Stimulated activated naive B cell treated with anti-CD40 and anti-IgM and Interleukin-4, amounts not matched to agents 10 μg/mL and 1 μg/mL and 100 μg/mL, for 72 hours (primary cell): ENCODE results near the gene DDX54.
A peak's percentile ranks its signal among the peaks of the same experiment; 100 is the strongest.

Source experiments
- ATAC-seq, 2 donors: fragments of 150-1000 bp; cut with Tn5 transposase; replicated peaks; 2 replicates each; pipeline ENCODE4 v1.10.0; 2021; ENCODE audit warnings: moderate library complexity in 1 of 2
- DNase-seq: peaks from one replicate; pipeline ENCODE4 v3.0.0; 2021
- H3K27ac Mint-ChIP-seq: one replicate; pipeline ENCODE4 v1.8.0; 2022; ENCODE audit warnings: mild to moderate bottlenecking, mixed read lengths
- H3K27me3 Mint-ChIP-seq, 2 donors: one replicate each; pipeline ENCODE4 v1.8.0; 2022; ENCODE audit warnings: mixed read lengths in 2 of 2
- H3K36me3 Mint-ChIP-seq, 2 donors: one replicate each; pipeline ENCODE4 v1.8.0; 2022; ENCODE audit warnings: mixed read lengths in 2 of 2, mild to moderate bottlenecking in 1 of 2
- H3K4me1 Mint-ChIP-seq, 2 donors: one replicate each; pipeline ENCODE4 v1.8.0; 2022; ENCODE audit warnings: mixed read lengths in 2 of 2, mild to moderate bottlenecking in 1 of 2
- H3K4me3 Mint-ChIP-seq, 2 donors: one replicate each; pipeline ENCODE4 v1.8.0; 2022; ENCODE audit warnings: mild to moderate bottlenecking in 2 of 2, mixed read lengths in 2 of 2, moderate library complexity in 1 of 2
- H3K9me3 Mint-ChIP-seq, 2 donors: one replicate each; pipeline ENCODE4 v1.8.0; 2022; ENCODE audit warnings: mixed read lengths in 2 of 2, mild to moderate bottlenecking in 1 of 2

DDX54 gene

DNA sequence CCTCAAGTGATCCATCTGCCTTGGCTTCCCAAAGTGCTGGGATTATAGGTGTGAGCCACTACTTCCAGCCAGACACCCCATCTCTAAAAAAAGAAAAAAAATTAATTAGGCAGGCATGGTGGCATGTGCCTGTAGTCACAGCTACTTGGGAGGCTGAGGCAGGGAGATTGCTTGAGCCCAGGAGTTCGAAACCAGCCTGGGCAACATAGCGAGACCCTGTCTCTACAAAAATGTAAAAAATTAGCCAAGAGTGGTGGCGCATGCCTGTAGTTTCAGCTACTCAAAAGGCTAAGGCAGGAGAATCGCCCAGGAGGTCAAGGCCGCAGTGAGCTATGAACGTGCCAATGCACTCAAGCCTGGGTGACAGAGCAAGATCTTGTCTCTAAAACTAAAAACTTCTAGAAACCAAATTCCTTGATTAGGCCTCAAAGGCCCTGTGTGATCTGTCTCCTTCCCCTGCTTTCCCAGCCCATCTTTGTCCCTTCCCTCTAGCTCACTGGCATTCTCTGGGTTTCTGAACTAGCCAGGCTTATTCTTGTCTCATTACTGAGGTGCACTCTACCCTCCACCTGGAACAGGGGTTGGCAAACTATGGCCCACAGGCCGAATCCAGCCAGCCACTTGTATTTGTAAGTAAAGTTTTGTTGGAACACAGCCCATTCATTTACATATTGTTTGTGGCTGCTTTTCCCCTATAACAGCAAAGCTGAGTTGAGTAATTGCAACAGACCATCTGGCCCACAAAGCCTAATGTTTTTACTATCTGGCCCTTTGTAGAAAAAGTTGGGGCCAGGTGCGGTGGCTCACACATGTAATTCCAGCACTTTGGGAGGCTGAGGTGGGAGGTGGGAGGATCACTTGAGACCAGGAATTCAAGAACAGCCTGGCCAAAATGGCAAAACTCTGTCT, 18.8 kb upstream of the DDX54 start:
- ATAC-seq (no peak), DNase-seq (no peak)
- H3K9me3 Mint-ChIP-seq = peaks cover 0 to 2% of the 10 kb centered on the region in 2 donors
- H3K36me3 Mint-ChIP-seq = peaks cover 11 to 20% of the 10 kb centered on the region in 2 donors
- H3K4me3 Mint-ChIP-seq = no peak overlapping the region
- no peaks in the 10 kb centered on the region for H3K27me3 Mint-ChIP-seq
- peaks cover 43 to 67% of the 10 kb centered on the region in 2 donors for H3K4me1 Mint-ChIP-seq
- H3K27ac Mint-ChIP-seq = peak overlapping the region; percentile 94

DNA sequence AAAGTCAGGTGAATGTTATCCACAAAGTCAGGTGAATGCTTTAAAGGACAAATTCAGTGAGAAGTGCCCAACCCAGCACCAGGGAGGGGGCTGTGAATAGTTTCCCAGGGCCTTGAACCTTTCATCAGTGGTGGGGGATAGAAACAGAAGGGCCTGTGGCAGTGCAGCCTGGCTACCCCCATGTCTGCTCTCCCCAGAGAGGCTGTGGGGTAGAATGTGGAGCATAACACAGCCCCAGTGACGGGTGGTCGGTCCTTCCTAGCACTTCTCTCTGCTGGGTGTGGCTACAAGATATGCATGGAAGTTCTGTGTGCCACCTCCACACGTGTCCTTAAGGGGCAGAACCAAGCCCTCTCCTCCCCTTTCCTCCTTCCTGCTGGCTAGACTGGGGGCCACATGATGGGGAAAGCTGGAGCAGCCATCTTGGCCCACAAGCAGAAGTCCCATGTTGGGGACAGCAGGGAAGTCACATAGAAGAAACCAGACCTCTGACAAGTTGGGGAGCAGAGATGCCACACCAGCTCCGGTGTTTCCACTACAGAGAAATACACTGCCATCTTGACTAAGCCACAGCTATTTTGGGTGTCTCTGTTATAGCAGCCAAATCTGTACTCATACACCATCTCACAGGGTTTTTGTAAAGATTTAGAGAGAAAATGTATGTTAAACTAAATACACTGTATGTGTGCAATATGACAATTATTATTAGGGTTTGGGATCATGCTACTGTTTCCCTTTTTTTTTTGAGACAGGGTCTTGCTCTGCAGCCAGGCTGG, 17.2 kb upstream of the DDX54 start:
- Mint-ChIP-seq H3K9me3 (peaks cover 0 to 2% of the 10 kb centered on the region in 2 donors), H3K27me3 (no peaks in the 10 kb centered on the region), H3K27ac (peak overlapping the region; percentile 56), H3K4me3 (no peak overlapping the region), H3K36me3 (peaks cover 10 to 19% of the 10 kb centered on the region in 2 donors), H3K4me1 (peaks cover 36 to 63% of the 10 kb centered on the region in 2 donors)
- ATAC-seq (no peak), DNase-seq (no peak)

DNA sequence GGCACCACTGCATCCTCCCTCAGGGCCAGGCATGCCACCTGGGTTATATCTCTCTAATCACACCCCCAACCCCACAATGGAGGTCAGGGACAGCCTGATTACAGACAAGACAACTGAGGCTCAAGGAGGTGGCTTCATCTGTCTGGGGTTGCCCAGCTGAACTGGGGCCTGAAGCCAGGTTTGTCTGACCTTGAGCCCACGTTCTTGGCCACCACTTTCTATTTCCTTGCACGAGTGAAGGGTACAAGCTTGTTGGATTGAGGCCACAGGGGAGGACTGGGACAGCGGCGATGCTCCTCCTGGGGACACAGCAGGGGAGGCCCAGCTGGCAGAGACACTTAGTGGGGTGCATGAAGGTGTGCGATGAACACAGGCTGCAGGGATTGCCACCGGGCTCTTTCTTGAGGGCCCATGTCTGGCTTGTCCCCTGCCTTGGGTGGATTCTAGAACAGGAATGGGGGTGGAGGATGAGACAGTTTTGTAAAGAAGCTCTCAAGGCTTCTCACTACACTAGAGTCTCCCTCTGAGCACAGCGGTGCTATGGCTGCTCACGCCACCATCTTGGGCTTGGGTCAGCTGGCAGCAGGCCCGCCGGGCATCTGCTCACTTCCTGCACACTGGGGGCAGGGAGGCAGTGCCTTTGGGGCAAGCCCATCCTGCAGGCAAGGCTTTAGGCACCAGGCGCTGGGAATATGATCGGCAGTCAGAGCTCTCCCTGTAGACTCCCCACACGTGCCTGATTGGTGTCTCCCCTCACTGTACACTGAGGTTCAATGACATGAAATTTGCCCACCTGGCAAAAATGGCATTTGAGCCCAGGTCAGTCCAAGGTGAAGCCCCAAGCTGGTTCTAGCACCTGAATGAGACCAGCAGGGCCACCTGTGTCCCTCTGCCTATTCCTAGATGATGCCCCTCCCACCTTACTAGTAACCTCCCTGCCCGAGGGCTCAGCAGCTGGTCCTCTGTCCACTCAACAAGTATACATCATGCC, 16.2 kb upstream of the DDX54 start:
- no peak for DNase-seq
- peaks cover 0 to under 1% of the 10 kb centered on the region in 2 donors for H3K9me3 Mint-ChIP-seq
- peak overlapping the region in 1 of 2 donors; percentile 39 for H3K4me3 Mint-ChIP-seq
- H3K27me3 Mint-ChIP-seq = no peaks in the 10 kb centered on the region
- peaks cover 6 to 15% of the 10 kb centered on the region in 2 donors for H3K36me3 Mint-ChIP-seq
- no peak for ATAC-seq
- peak overlapping the region; percentile 85 for H3K27ac Mint-ChIP-seq
- H3K4me1 Mint-ChIP-seq = peaks cover 33 to 63% of the 10 kb centered on the region in 2 donors

DNA sequence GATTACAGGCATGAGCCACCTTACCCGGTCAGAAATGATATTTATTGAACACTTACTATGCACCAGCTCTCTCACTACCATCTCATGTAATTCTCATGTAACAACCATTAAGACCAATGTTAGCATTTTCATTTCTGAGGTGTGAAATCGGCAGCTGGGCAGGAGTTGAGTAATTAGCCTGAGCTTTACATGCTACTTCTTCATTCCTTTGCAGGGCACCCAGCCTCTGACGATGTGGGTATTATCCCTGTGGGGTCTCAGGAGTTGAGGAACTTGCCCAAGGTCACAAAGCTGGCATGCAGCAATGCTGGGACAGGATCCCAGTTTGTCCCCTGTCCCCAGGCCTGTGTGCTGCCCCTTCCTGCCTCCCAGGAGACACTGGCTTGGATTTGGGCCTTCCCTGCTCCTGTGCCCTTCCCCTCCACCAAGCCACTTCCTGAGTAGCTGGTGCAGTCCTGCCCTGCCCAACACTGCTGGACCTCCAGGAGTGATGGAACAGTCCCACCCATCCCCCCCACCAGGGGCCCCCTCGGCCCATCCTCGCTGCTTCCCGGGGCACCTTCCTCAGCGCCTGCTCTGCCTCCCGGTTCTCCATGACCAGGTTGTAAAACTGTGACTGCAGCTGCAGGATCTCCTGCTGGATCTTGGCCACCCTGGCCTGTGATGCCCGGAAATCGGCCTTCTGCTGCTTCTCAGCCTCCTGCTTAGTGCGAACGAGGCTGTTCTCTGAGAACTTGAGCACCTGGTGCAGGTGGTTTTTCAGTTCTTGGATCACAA, 14.9 kb upstream of the DDX54 start:
- Mint-ChIP-seq H3K4me1 (peaks cover 31 to 55% of the 10 kb centered on the region in 2 donors), H3K36me3 (peaks cover 4 to 15% of the 10 kb centered on the region in 2 donors), H3K9me3 (no peaks in the 10 kb centered on the region), H3K4me3 (no peak overlapping the region), H3K27ac (no peak overlapping the region), H3K27me3 (no peaks in the 10 kb centered on the region)
- ATAC-seq = no peak
- DNase-seq = no peak

DNA sequence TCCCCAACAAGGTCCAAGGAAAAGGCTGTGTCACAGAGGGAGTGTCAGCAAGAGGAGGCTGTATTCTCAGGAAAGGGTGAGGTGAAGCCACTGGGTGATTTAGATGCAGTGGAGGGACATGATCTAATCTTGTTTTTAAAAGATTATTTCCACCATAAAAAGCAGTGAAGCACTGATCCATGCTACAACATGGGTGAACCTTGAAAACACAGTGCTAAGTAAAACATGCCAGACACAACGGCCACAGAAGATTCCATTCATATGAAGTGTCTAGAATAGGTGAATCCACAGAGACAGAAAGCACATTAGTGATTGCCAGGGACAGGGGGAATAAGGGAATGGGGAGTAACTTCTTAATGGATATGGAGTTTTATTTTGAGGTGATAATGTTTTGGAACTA, 13.0 kb upstream of the DDX54 start:
- H3K36me3 Mint-ChIP-seq = peaks cover 5 to 14% of the 10 kb centered on the region in 2 donors
- no peaks in the 10 kb centered on the region for H3K9me3 Mint-ChIP-seq
- no peak overlapping the region for H3K27ac Mint-ChIP-seq
- ATAC-seq (no peak), DNase-seq (no peak)
- H3K4me1 Mint-ChIP-seq = peaks cover 25 to 46% of the 10 kb centered on the region in 2 donors
- H3K4me3 Mint-ChIP-seq = no peak overlapping the region
- no peaks in the 10 kb centered on the region for H3K27me3 Mint-ChIP-seq

DNA sequence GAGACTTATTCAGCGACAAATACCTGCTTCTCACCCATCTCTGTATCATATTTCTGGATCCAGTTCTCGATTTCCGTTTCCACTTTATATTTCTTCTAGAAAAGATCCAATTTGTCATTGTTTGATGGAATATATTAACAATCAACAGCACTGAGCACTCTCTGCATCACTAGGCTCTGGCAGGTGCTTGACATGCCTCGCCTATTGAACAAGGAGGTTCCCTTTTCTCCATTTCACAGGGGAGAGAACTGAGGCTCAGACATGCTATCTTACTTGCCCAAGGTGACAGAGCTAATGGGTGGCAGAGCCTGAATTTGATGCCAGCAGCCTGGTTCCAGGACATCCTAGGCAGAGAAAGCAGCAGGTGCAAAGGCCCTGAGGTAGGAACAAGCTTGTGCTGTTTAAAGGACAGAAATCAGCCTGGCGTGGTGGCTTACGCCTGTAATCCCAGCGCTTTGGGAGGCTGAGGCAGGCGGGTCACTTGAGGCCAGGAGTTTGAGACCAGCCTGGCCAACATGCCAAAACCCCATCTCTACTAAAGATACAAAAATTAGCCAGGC, 12.3 kb upstream of the DDX54 start:
- peak overlapping the region; percentile 79 for H3K27ac Mint-ChIP-seq
- H3K9me3 Mint-ChIP-seq = no peaks in the 10 kb centered on the region
- H3K27me3 Mint-ChIP-seq = no peaks in the 10 kb centered on the region
- DNase-seq (no peak), ATAC-seq (peak; percentile 33 to 38)
- H3K36me3 Mint-ChIP-seq = peaks cover 5 to 15% of the 10 kb centered on the region in 2 donors
- no peak overlapping the region for H3K4me3 Mint-ChIP-seq
- H3K4me1 Mint-ChIP-seq = peaks cover 24 to 44% of the 10 kb centered on the region in 2 donors

DNA sequence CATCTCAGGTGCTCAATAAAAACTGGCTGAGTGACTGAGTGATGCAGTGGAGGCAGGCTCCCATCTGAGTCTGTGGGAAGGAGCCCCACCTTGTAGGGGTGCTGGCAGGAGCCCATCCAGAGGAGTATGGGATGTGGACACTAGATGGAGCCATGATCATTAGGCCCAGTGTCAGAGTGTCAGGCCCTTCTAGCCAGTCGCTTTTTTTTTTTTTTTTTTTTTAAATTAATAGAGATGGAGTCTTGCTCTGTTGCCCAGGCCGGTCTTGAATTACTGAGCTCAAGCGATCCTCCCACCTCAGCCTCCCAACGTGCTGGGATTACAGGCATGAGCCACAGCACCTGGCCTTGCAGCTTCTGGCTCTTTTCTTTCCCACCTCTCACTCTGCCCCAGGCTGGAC, 11.7 kb upstream of the DDX54 start:
- Mint-ChIP-seq H3K4me3 (no peak overlapping the region), H3K36me3 (peaks cover 11 to 21% of the 10 kb centered on the region in 2 donors)

DNA sequence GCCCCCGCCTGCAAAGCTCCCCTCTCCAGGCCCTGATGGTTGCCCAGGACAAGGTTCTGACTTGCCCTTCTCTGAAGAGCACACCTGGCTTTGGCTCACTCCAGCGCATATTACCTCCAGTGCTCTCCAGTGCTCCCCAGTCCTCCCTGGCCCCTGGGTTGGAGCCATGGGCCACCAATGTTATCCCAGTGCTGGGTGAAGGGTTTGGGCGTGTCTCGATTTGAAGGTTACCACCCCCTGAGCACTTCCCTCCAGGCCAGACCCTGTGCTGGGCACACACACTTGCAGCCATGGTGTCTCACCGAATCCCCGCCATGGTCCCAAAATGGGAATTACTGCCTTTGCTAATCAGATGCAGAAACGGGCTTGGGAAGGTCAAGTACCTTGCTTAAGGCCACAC, 11.3 kb upstream of the DDX54 start:
- DNase-seq = no peak
- no peak overlapping the region for H3K27ac Mint-ChIP-seq
- H3K4me3 Mint-ChIP-seq = no peak overlapping the region
- H3K4me1 Mint-ChIP-seq = peaks cover 17 to 34% of the 10 kb centered on the region in 2 donors
- peaks cover 15 to 25% of the 10 kb centered on the region in 2 donors for H3K36me3 Mint-ChIP-seq
- peak; percentile 2 to 5 for ATAC-seq
- no peaks in the 10 kb centered on the region for H3K9me3 Mint-ChIP-seq
- H3K27me3 Mint-ChIP-seq = no peaks in the 10 kb centered on the region

More for the DNA sequence above, 11.7 kb upstream of the DDX54 start:
- H3K27ac Mint-ChIP-seq = peak overlapping the region; percentile 79
- no peaks in the 10 kb centered on the region for H3K27me3 Mint-ChIP-seq
- H3K9me3 Mint-ChIP-seq = no peaks in the 10 kb centered on the region
- peaks cover 19 to 38% of the 10 kb centered on the region in 2 donors for H3K4me1 Mint-ChIP-seq
- ATAC-seq = peak; percentile 97
- DNase-seq = peak; percentile 67

DNA sequence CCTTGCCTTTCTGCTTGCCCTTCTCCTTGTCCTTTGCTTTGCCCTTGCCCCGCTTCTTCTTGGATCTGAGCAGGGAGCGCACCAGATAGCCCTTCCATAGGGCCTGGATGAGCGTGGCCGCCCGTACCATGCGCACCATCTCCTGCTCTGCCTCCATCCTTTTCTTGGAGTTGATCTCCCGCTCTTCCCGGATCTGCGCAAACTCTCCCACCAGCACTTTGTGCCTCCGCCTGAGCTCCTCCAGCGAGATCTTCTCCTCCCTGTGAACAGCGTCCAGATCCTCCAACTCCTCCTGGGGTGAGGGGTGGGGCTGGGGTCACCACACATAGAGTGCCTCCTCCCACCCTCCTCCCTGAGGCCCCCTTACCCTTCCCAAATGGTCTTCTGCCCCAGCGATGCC, 10.3 kb upstream of the DDX54 start:
- no peaks in the 10 kb centered on the region for H3K9me3 Mint-ChIP-seq
- H3K27ac Mint-ChIP-seq = no peak overlapping the region

DNA sequence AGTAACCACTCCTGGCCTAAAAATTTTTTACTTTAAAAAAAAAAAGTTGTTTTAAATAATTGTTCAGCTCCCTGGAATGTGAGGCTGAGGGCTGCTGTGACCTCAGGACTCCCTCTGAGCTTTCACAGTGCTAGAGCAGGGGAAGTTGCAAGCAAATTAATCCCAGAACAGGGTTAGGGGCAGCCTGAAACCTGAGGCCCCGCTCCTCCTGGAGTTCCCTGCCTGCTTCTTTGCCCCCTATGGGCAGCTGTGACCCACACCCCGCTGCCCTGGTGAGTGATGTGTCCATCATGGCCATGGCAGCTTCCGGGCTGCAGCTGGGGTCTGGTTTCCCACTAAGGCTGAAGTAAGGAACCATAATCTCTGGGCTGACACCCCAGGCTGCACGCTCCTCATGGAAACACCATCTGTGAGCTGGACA, 9.7 kb upstream of the DDX54 start:
- Mint-ChIP-seq H3K27ac (no peak overlapping the region), H3K36me3 (peaks cover 24 to 38% of the 10 kb centered on the region in 2 donors), H3K4me3 (no peak overlapping the region), H3K27me3 (no peaks in the 10 kb centered on the region), H3K4me1 (peaks cover 14 to 33% of the 10 kb centered on the region in 2 donors), H3K9me3 (no peaks in the 10 kb centered on the region)
- ATAC-seq (no peak), DNase-seq (no peak)

More for the DNA sequence above, 10.3 kb upstream of the DDX54 start:
- H3K27me3 Mint-ChIP-seq = no peaks in the 10 kb centered on the region
- H3K36me3 Mint-ChIP-seq = peaks cover 21 to 32% of the 10 kb centered on the region in 2 donors
- DNase-seq (no peak), ATAC-seq (no peak)
- peaks cover 14 to 33% of the 10 kb centered on the region in 2 donors for H3K4me1 Mint-ChIP-seq
- no peak overlapping the region for H3K4me3 Mint-ChIP-seq

DNA sequence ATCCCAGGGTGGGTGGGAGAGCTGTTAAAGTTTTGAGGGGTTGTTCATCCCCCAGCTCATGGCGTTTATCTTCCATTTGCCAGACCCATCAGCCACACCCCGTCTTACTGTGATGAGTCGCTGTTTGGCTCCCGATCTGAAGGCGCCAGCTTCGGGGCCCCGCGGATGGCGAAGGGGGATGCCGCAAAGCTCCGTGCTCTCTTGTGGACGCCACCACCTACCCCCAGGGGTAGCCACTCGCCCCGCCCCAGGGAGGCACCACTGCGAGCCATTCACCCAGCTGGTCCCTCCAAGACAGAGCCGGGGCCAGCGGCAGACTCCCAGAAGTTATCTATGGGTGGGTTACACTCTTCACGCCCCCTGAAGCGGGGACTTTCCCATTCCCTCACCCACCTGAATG, 5.9 kb upstream of the DDX54 start:
- Mint-ChIP-seq H3K36me3 (peaks cover 41 to 50% of the 10 kb centered on the region in 2 donors), H3K27me3 (no peaks in the 10 kb centered on the region), H3K9me3 (no peaks in the 10 kb centered on the region), H3K4me3 (no peak overlapping the region), H3K27ac (no peak overlapping the region), H3K4me1 (peaks cover 16 to 18% of the 10 kb centered on the region in 2 donors)
- ATAC-seq (no peak), DNase-seq (no peak)

DNA sequence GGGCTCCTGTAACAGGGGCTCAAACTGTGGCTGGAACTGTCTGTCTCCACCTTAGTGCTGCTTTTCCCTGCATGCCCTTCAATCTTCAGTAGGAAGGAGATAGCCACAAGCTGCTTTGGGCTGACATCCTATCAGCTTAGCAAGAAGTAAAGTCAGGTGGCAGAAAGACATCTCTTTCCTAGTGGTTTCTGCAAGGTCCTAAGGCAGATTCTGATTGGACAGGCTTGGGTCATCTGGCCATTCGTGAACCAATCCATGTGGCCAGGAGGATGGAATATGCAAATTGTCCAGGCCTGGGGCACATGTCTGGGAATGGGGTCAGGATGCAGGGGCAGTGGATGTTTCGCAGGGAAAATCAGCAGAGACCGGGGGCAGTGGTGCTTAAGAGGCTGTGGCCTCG, 5.5 kb upstream of the DDX54 start:
- DNase-seq (no peak), ATAC-seq (no peak)
- peaks cover 17 to 23% of the 10 kb centered on the region in 2 donors for H3K4me1 Mint-ChIP-seq
- peaks cover 42 to 51% of the 10 kb centered on the region in 2 donors for H3K36me3 Mint-ChIP-seq
- H3K9me3 Mint-ChIP-seq = no peaks in the 10 kb centered on the region
- H3K27ac Mint-ChIP-seq = peak overlapping the region; percentile 34
- H3K4me3 Mint-ChIP-seq = no peak overlapping the region
- H3K27me3 Mint-ChIP-seq = no peaks in the 10 kb centered on the region

DNA sequence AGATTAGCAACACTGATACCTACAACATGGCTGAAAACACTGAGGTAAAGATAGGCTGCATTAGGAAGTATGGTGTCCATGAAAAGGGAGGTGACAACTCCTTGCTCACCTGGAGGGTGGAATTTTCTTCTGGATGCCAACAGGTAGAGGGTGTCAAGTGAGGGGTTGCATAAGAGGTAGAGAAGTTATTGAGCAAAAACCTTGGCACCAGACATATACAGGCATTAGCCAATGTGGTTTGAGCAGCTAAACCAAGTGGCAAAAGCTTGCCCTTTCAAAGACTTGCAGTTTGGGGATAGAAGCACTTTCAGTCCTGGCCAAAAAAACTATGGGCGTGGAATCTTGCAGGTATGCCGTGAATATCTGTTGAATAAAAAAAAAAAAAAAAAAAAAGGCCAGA, 4.1 kb upstream of the DDX54 start:
- no peaks in the 10 kb centered on the region for H3K27me3 Mint-ChIP-seq
- no peak overlapping the region for H3K4me3 Mint-ChIP-seq
- no peaks in the 10 kb centered on the region for H3K9me3 Mint-ChIP-seq
- no peak for ATAC-seq
- H3K36me3 Mint-ChIP-seq = peaks cover 40 to 50% of the 10 kb centered on the region in 2 donors
- peaks cover 16 to 23% of the 10 kb centered on the region in 2 donors for H3K4me1 Mint-ChIP-seq
- no peak overlapping the region for H3K27ac Mint-ChIP-seq
- DNase-seq = no peak
